Measurements from ENCODE around the gene TRAPPC3. TPM values are rescaled to one million over a fixed set of nuclear protein-coding genes. Genes with fewer than 3 reads are reported as not detected.

The TRAPPC3 gene
- total RNA-seq, 1 donor from 2014 or later = 50.7 TPM

DNA sequence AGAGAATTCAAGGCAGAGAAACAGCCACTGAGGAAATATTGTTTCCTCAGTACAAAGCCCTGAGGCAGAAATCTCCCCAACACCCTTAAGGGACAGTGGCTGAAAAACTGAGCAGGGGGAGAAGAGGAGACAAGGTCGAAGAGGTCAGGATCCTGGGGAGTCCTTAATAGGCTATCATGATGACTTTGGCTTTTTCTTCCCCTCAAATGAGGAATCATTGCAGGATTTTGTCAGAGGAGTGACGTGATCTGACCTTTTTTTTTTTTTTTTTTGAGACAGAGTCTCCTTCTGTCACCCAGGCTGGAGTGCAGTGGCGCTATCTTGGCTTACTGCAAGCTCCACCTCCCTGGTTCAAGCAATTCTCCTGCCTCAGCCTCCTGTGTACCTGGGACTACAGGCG lies 16.9 kb upstream of the TRAPPC3 start:
- H3K9me3 Mint-ChIP-seq (ENCODE audit: unreplicated experiment) = no peaks in the 10 kb centered on the region
- peaks cover 31% of the 10 kb centered on the region for H3K4me1 Mint-ChIP-seq (ENCODE audit: unreplicated experiment)
- H3K27me3 Mint-ChIP-seq (ENCODE audit: unreplicated experiment) = peaks cover 8% of the 10 kb centered on the region
- H3K27ac Mint-ChIP-seq (ENCODE audit: unreplicated experiment) = no peak overlapping the region
- H3K4me3 Mint-ChIP-seq (ENCODE audit: unreplicated experiment) = no peak overlapping the region
- TF ChIP-seq CTCF (IDR thresholded peaks at IDR 0.05; ENCODE audit: unreplicated experiment) = no peak
- no peak for DNase-seq (ENCODE audit: low spot score)
- peaks cover 47% of the 10 kb centered on the region for H3K36me3 Mint-ChIP-seq (ENCODE audit: low read depth, unreplicated experiment)

GRCh38 chr1:36165145-36165544 lies 15.9 kb upstream of the TRAPPC3 start:
- Mint-ChIP-seq H3K4me3 (ENCODE audit: unreplicated experiment) (no peak overlapping the region), H3K4me1 (ENCODE audit: unreplicated experiment) (peaks cover 38% of the 10 kb centered on the region), H3K9me3 (ENCODE audit: unreplicated experiment) (no peaks in the 10 kb centered on the region), H3K27ac (ENCODE audit: unreplicated experiment) (no peak overlapping the region), H3K27me3 (ENCODE audit: unreplicated experiment) (peaks cover 5% of the 10 kb centered on the region), H3K36me3 (ENCODE audit: low read depth, unreplicated experiment) (peaks cover 37% of the 10 kb centered on the region)
- no peak for DNase-seq (ENCODE audit: low spot score)
- TF ChIP-seq CTCF (IDR thresholded peaks at IDR 0.05; ENCODE audit: unreplicated experiment) = no peak

DNA sequence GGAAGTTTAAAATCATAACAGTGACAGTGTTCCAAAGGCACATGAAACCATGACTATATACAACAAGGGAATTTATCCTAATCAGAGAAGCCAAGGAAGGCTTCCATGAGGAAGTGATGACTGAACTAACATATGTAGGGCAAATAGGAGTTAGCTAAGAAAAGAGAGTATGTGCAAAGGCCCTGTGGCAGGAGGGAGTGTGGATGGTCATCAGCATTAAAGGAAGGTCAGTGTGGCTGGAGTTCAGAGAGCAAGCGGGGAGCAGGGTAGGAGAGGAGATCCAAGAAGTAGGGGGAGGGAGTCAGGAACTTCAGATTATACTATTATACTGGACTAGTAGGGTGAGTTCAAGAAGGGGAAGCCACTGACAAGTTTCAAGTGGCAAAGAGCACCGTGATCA lies 15.1 kb upstream of the TRAPPC3 start:
- H3K27ac Mint-ChIP-seq (ENCODE audit: unreplicated experiment) = no peak overlapping the region
- no peak for DNase-seq (ENCODE audit: low spot score)
- TF ChIP-seq CTCF (IDR thresholded peaks at IDR 0.05; ENCODE audit: unreplicated experiment) = no peak
- peaks cover 37% of the 10 kb centered on the region for H3K36me3 Mint-ChIP-seq (ENCODE audit: low read depth, unreplicated experiment)
- H3K27me3 Mint-ChIP-seq (ENCODE audit: unreplicated experiment) = peaks cover 6% of the 10 kb centered on the region
- H3K9me3 Mint-ChIP-seq (ENCODE audit: unreplicated experiment) = no peaks in the 10 kb centered on the region
- H3K4me3 Mint-ChIP-seq (ENCODE audit: unreplicated experiment) = no peak overlapping the region
- H3K4me1 Mint-ChIP-seq (ENCODE audit: unreplicated experiment) = peaks cover 46% of the 10 kb centered on the region

GRCh38 chr1:36163426-36163825 lies 14.1 kb upstream of the TRAPPC3 start:
- Mint-ChIP-seq H3K4me3 (ENCODE audit: unreplicated experiment) (no peak overlapping the region), H3K9me3 (ENCODE audit: unreplicated experiment) (no peaks in the 10 kb centered on the region), H3K27ac (ENCODE audit: unreplicated experiment) (no peak overlapping the region), H3K4me1 (ENCODE audit: unreplicated experiment) (peaks cover 51% of the 10 kb centered on the region), H3K27me3 (ENCODE audit: unreplicated experiment) (peaks cover 8% of the 10 kb centered on the region), H3K36me3 (ENCODE audit: low read depth, unreplicated experiment) (peaks cover 41% of the 10 kb centered on the region)
- TF ChIP-seq CTCF (IDR thresholded peaks at IDR 0.05; ENCODE audit: unreplicated experiment) = no peak
- DNase-seq (ENCODE audit: low spot score) = no peak

GRCh38 chr1:36162680-36163239 lies 13.5 kb upstream of the TRAPPC3 start:
- no peak for TF ChIP-seq CTCF (IDR thresholded peaks at IDR 0.05; ENCODE audit: unreplicated experiment)
- Mint-ChIP-seq H3K27me3 (ENCODE audit: unreplicated experiment) (peaks cover 12% of the 10 kb centered on the region), H3K9me3 (ENCODE audit: unreplicated experiment) (no peaks in the 10 kb centered on the region), H3K27ac (ENCODE audit: unreplicated experiment) (peak overlapping the region; percentile 99), H3K36me3 (ENCODE audit: low read depth, unreplicated experiment) (peaks cover 47% of the 10 kb centered on the region), H3K4me3 (ENCODE audit: unreplicated experiment) (peak overlapping the region; percentile 73), H3K4me1 (ENCODE audit: unreplicated experiment) (peaks cover 55% of the 10 kb centered on the region)
- no peak for DNase-seq (ENCODE audit: low spot score)
